ENCODE results near the gene LPIN3.

DNA sequence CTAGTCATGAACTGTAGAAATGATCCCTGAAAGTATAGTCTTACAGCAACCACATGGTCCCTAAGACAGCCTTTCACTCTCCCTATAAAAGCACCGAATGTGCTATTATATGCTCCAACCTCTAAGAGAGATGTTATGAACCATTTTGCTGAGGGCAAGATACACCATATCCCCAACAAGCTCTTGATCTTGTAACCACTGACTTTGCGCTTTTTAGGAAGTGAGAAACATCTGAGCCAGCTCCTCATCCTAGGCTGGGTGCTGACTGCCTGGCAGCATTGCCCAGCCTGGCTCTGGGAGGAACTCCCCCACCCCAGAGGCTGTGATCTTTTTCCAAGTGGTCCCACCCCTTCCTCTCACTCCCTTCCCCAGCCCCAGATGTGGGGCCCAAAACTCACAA, 29.1 kb downstream of the LPIN3 start:
- TF ChIP-seq, protein P1, sequence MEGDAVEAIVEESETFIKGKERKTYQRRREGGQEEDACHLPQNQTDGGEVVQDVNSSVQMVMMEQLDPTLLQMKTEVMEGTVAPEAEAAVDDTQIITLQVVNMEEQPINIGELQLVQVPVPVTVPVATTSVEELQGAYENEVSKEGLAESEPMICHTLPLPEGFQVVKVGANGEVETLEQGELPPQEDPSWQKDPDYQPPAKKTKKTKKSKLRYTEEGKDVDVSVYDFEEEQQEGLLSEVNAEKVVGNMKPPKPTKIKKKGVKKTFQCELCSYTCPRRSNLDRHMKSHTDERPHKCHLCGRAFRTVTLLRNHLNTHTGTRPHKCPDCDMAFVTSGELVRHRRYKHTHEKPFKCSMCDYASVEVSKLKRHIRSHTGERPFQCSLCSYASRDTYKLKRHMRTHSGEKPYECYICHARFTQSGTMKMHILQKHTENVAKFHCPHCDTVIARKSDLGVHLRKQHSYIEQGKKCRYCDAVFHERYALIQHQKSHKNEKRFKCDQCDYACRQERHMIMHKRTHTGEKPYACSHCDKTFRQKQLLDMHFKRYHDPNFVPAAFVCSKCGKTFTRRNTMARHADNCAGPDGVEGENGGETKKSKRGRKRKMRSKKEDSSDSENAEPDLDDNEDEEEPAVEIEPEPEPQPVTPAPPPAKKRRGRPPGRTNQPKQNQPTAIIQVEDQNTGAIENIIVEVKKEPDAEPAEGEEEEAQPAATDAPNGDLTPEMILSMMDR (conservative IDR thresholded peaks at IDR 0.05; ENCODE audit: low read length) = no peak
- no peak for TF ChIP-seq EZH2phosphoT487 (IDR thresholded peaks at IDR 0.05; ENCODE audit: borderline replicate concordance)
